AML-193 (cell line): Measurements from ENCODE around the gene PPFIA4.
A peak's percentile ranks its signal among the peaks of the same experiment; 100 is the strongest.
"Not testable (repeated sequence)": the region's sequence is repeated elsewhere in the genome, so short reads cannot be mapped to it uniquely, and the experiment has no call there.

ENCODE experiments used
- DNase-seq, 2 experiments: peaks; one replicate each; lab custom pipeline; 2025; lab: John Stamatoyannopoulos, UW

The PPFIA4 gene

GRCh38 chr1:203026031-203026665, at the start of gene PPFIA4:
Gene PPFIA4, plus strand, starts transcription at chr1:203026491. Its CDS starts 12,518 bp downstream, at chr1:203039009.
- no peak for DNase-seq

- peak; percentile 63 to 66 for DNase-seq
These were observed 49.7 kb upstream of the PPFIA4 start for GRCh38 chr1:202976633-202977032.

- no peak for DNase-seq
These were observed 46.8 kb upstream of the PPFIA4 start for GRCh38 chr1:202979459-202979858.

- DNase-seq: no peak
These were observed 44.4 kb upstream of the PPFIA4 start for GRCh38 chr1:202981939-202982338.

- peak; percentile 56 to 66 for DNase-seq
These were observed 43.4 kb upstream of the PPFIA4 start for GRCh38 chr1:202982715-202983430.

GRCh38 chr1:202986120-202986519, 40.2 kb upstream of the PPFIA4 start:
- not testable (repeated sequence) for DNase-seq

- DNase-seq: no peak
These were observed 39.0 kb upstream of the PPFIA4 start for GRCh38 chr1:202987255-202987654.

- DNase-seq: peak; percentile 7 to 19
These were observed 38.2 kb upstream of the PPFIA4 start for GRCh38 chr1:202987922-202988583.

- DNase-seq: no peak
These were observed 36.4 kb upstream of the PPFIA4 start for GRCh38 chr1:202989879-202990278.

- DNase-seq: no peak
These were observed 35.2 kb upstream of the PPFIA4 start for GRCh38 chr1:202991112-202991511.

- DNase-seq: no peak
These were observed 31.5 kb upstream of the PPFIA4 start for GRCh38 chr1:202994756-202995155.

- DNase-seq: peak; percentile 65 to 66
These were observed 27.2 kb upstream of the PPFIA4 start for GRCh38 chr1:202998836-202999750.

- no peak for DNase-seq
These were observed 25.9 kb upstream of the PPFIA4 start for GRCh38 chr1:203000217-203000944.

- no peak for DNase-seq
These were observed 24.3 kb upstream of the PPFIA4 start for GRCh38 chr1:203001986-203002385.

GRCh38 chr1:203002951-203003350, 23.3 kb upstream of the PPFIA4 start:
- no peak for DNase-seq

GRCh38 chr1:203005395-203006142, 20.7 kb upstream of the PPFIA4 start:
- not testable (repeated sequence) for DNase-seq

GRCh38 chr1:203006948-203007871, 19.1 kb upstream of the PPFIA4 start, which contains the start of gene TMEM183A:
Gene TMEM183A, plus strand, starts transcription at chr1:203007374. Its CDS starts 92 bp downstream, at chr1:203007466.
- peak; percentile 90 to 93 for DNase-seq

- DNase-seq: no peak
These were observed 17.1 kb upstream of the PPFIA4 start for GRCh38 chr1:203009185-203009584.

GRCh38 chr1:203011582-203011981, 14.7 kb upstream of the PPFIA4 start:
- no peak for DNase-seq
